GM23338 (cell line): ENCODE results near the gene TCERG1L. TPM values are rescaled to one million over a fixed set of nuclear protein-coding genes. Genes with fewer than 3 reads are reported as not detected.

ENCODE experiments used
- ATAC-seq: fragments of 200-7000 bp; cut with Tn5 transposase; 3 replicates; pipeline ENCODE4 v1.9.1; 2020
- DNase-seq: peaks from one replicate; pipeline ENCODE4 v3.0.0-alpha.2; 2015; ENCODE audit warnings: low spot score
- H2AFZ ChIP-seq: fragments of 200-600 bp; sonication (generic); 2 replicates; pipeline ENCODE4 v1.8.0; 2016; ENCODE audit warnings: antibody characterized with exemption, mild to moderate bottlenecking, moderate library complexity
- H3F3A ChIP-seq: fragments of 200-600 bp; sonication (generic); replicated peaks from 2 replicates; pipeline ENCODE4 v1.8.0; 2017; ENCODE audit warnings: antibody characterized with exemption, mixed run types, low read depth
- H3K27ac ChIP-seq: fragments of 200-600 bp; sonication (generic); 2 replicates; pipeline ENCODE4 v1.6.1; 2016; ENCODE audit warnings: low read depth
- H3K27me3 ChIP-seq: fragments of 200-600 bp; sonication (generic); 2 replicates; pipeline ENCODE4 v1.8.0; 2016; ENCODE audit warnings: mild to moderate bottlenecking, mixed run types, moderate library complexity; ENCODE audit not compliant: insufficient read depth
- H3K36me3 ChIP-seq: fragments of 200-600 bp; sonication (generic); 2 replicates; pipeline ENCODE4 v1.8.0; 2016; ENCODE audit warnings: mild to moderate bottlenecking; ENCODE audit not compliant: insufficient read depth
- H3K4me1 ChIP-seq: fragments of 200-600 bp; sonication (generic); 2 replicates; pipeline ENCODE4 v1.8.0; 2016; ENCODE audit warnings: mild to moderate bottlenecking, moderate library complexity; ENCODE audit not compliant: insufficient read depth
- H3K4me2 ChIP-seq: fragments of 200-600 bp; sonication (generic); 2 replicates; pipeline ENCODE4 v1.7.1; 2017; ENCODE audit warnings: mixed run types
- H3K4me3 ChIP-seq: fragments of 200-600 bp; sonication (generic); 2 replicates; pipeline ENCODE4 v1.6.1; 2016; ENCODE audit warnings: mixed run types
- H3K79me2 ChIP-seq: fragments of 200-600 bp; sonication (generic); replicated peaks from 2 replicates; pipeline ENCODE4 v1.8.0; 2017; ENCODE audit warnings: mild to moderate bottlenecking; ENCODE audit not compliant: insufficient read depth
- H3K9me2 ChIP-seq: fragments of 200-600 bp; sonication (generic); 2 replicates; pipeline ENCODE4 v1.8.0; 2017; ENCODE audit not compliant: insufficient read depth
- H4K20me1 ChIP-seq: fragments of 200-600 bp; sonication (generic); replicated peaks from 2 replicates; pipeline ENCODE4 v1.8.0; 2017; ENCODE audit warnings: mild to moderate bottlenecking; ENCODE audit not compliant: insufficient read depth
- H3K27ac Mint-ChIP-seq: 2 replicates; pipeline ENCODE4 v1.8.0; 2020; ENCODE audit warnings: inconsistent platforms, mild to moderate bottlenecking, moderate library complexity, mixed read lengths
- H3K27me3 Mint-ChIP-seq: 3 replicates; pipeline ENCODE4 v1.8.0; 2022; ENCODE audit warnings: low read depth, mild to moderate bottlenecking, moderate library complexity, mixed read lengths, inconsistent platforms; ENCODE audit not compliant: insufficient read depth, poor library complexity
- H3K36me3 Mint-ChIP-seq: 3 replicates; pipeline ENCODE4 v1.8.0; 2021; ENCODE audit warnings: low read depth, mild to moderate bottlenecking, inconsistent platforms, moderate library complexity, mixed read lengths
- H3K4me1 Mint-ChIP-seq: 3 replicates; pipeline ENCODE4 v1.8.0; 2020; ENCODE audit warnings: mild to moderate bottlenecking, inconsistent platforms, mixed read lengths
- H3K4me3 Mint-ChIP-seq: 3 replicates; pipeline ENCODE4 v1.8.0; 2021; ENCODE audit warnings: moderate library complexity, mild to moderate bottlenecking, inconsistent platforms, mixed read lengths
- H3K9me3 Mint-ChIP-seq: 3 replicates; pipeline ENCODE4 v1.8.0; 2020; ENCODE audit warnings: moderate library complexity, mild to moderate bottlenecking, inconsistent platforms, mixed read lengths
- CREB1 ChIP-seq: fragments of 250-450 bp; sonication (Bioruptor Pico); IDR thresholded peaks from 2 replicates; pipeline ENCODE4 v1.5.0; 2020; ENCODE audit warnings: low read depth, mild to moderate bottlenecking, moderate library complexity
- CTCF ChIP-seq, 2 experiments: fragments of 200-600 bp in 1 of 2; sonication (generic) in 1 of 2; conservative IDR thresholded peaks; 2 replicates each; pipeline versions ENCODE4 v1.5.1 to v1.6.1; 2016 to 2017; ENCODE audit warnings: antibody characterized with exemption in 2 of 2, low read depth in 2 of 2, mild to moderate bottlenecking in 2 of 2, moderate library complexity in 1 of 2
- EZH2 ChIP-seq: fragments of 200-600 bp; sonication (generic); IDR thresholded peaks from one replicate; pipeline ENCODE4 v1.8.0; 2017; ENCODE audit warnings: antibody characterized with exemption, mild to moderate bottlenecking, low read depth; ENCODE audit not compliant: unreplicated experiment
- JUNB ChIP-seq: IDR thresholded peaks from one replicate; pipeline ENCODE4 v1.6.1; 2016; ENCODE audit warnings: antibody characterized with exemption; ENCODE audit not compliant: unreplicated experiment
- NANOG ChIP-seq: IDR thresholded peaks from 2 replicates; pipeline ENCODE4 v1.6.1; 2016; ENCODE audit warnings: antibody characterized with exemption, borderline replicate concordance
- REST ChIP-seq: IDR thresholded peaks from one replicate; pipeline ENCODE4 v1.6.1; 2018; ENCODE audit warnings: antibody characterized with exemption; ENCODE audit not compliant: unreplicated experiment
- STAT1 ChIP-seq: IDR thresholded peaks from one replicate; pipeline ENCODE4 v1.6.1; 2016; ENCODE audit warnings: antibody characterized with exemption; ENCODE audit not compliant: unreplicated experiment
- ZNF331 ChIP-seq: fragments of 250-450 bp; sonication (Bioruptor Pico); IDR thresholded peaks from 2 replicates; pipeline ENCODE4 v1.5.0; 2020; ENCODE audit warnings: low read depth, mild to moderate bottlenecking, moderate library complexity
- polyA plus RNA-seq: library from polyadenylated mRNA; unstranded; fragments of >200 nt; fragmentation: Nextera tagmentation; extraction: Ambion mirVana; gene quantifications from 2 replicates; pipeline ENCODE4 v1.2.1, GENCODE V29; 2016
- total RNA-seq: library from RNA; depleted of rRNA; stranded (reverse); fragments of >200 nt; shearing (Covaris generic); gene quantifications from 2 replicates; pipeline ENCODE4 v1.2.3, GENCODE V29; 2014

The TCERG1L gene
- total and polyA plus RNA-seq, 2 experiments from 2014 or later: 3.9 to 5.5 TPM

- no peak overlapping the region for H3K27ac ChIP-seq
- peaks cover 18% of the 10 kb centered on the region for H3K36me3 Mint-ChIP-seq
Measured at GRCh38 chr10:131288648-131289047, 22.9 kb downstream of the TCERG1L start.

More at GRCh38 chr10:131288648-131289047, 22.9 kb downstream of the TCERG1L start:
- Histone ChIP-seq H3K4me1 (no peaks in the 10 kb centered on the region), H3K9me2 (no peaks in the 10 kb centered on the region), H3F3A (no peaks in the 10 kb centered on the region), H4K20me1 (no peaks in the 10 kb centered on the region), H3K79me2 (no peaks in the 10 kb centered on the region), H3K4me3 (no peak overlapping the region), H2AFZ (no peak overlapping the region), H3K27me3 (no peaks in the 10 kb centered on the region), H3K36me3 (no peaks in the 10 kb centered on the region), H3K4me2 (no peak overlapping the region)
- no peak overlapping the region for H3K27ac Mint-ChIP-seq
- H3K4me3 Mint-ChIP-seq: no peak overlapping the region
- peaks cover 74% of the 10 kb centered on the region for H3K9me3 Mint-ChIP-seq
- ATAC-seq (no peak), DNase-seq (no peak)
- no peaks in the 10 kb centered on the region for H3K4me1 Mint-ChIP-seq
- TF ChIP-seq ZNF331 (CRISPR knock-in tag): no peak
- no peak for TF ChIP-seq NANOG
- TF ChIP-seq CTCF (conservative IDR thresholded peaks at IDR 0.05; ENCODE audit: low read depth in 2 of 2): no peak
- TF ChIP-seq REST: no peak
- TF ChIP-seq EZH2: no peak
- TF ChIP-seq CREB1 (CRISPR knock-in tag): no peak
- TF ChIP-seq JUNB: no peak
- TF ChIP-seq STAT1: no peak
- H3K27me3 Mint-ChIP-seq: peaks cover 2% of the 10 kb centered on the region
